ENCODE measurements around the gene PCDHGA1.
"Not testable (repeated sequence)": the region's sequence is repeated elsewhere in the genome, so short reads cannot be mapped to it uniquely, and the experiment has no call there.

Gene PCDHGA1

DNA sequence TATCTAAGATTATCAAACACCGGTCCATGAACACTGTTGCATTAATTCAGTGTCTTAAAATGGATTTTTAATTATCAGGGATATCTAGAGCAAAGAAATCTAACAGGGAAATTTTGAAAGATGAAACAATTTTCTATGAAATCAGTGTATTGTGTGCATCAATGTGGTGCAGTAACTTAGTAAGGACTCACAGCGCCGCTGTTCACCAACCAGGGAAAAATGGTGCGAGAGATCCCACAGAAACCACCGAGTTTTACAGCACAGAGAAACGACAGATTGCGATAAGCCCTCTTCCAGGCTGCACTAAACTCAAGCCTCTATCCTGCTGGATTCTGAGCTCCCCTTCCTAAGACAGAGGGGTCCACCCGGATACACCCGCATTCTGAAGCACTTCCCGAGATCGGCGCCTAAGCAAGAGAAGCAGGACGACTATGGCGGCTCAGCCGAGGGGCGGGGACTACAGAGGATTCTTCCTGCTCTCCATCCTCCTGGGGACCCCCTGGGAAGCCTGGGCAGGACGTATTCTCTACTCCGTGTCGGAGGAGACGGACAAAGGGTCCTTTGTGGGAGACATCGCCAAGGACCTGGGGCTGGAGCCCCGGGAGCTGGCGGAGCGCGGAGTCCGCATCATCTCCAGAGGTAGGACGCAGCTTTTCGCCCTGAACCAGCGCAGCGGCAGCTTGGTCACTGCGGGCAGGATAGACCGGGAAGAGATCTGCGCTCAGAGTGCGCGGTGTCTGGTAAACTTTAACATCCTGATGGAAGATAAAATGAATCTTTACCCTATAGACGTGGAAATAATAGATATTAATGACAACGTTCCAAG, 52.4 kb downstream of the PCDHGA1 start, which contains the start of gene PCDHGA7:
TSS of gene PCDHGA7 (plus strand) at position 274 of the 826 bp plus-strand sequence. CDS start at position 432, 158 bp downstream.
- DNase-seq (ENCODE audit: low read depth in 4 of 4, low spot score in 1 of 4): no peak

DNA sequence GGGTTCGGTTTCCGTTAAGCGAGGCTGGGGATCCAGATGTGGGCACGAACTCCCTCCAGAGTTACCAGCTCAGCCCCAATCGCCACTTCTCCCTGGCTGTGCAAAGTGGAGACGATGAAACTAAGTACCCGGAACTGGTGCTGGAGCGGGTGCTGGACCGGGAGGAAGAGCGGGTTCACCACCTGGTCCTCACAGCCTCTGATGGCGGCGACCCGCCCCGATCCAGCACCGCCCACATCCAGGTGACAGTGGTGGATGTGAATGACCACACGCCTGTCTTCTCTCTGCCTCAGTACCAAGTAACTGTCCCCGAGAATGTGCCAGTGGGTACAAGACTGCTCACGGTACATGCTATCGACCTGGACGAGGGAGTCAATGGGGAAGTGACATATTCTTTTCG, 53.0 kb downstream of the PCDHGA1 start:
- no peak for DNase-seq (ENCODE audit: low read depth in 4 of 4, low spot score in 1 of 4)

DNA sequence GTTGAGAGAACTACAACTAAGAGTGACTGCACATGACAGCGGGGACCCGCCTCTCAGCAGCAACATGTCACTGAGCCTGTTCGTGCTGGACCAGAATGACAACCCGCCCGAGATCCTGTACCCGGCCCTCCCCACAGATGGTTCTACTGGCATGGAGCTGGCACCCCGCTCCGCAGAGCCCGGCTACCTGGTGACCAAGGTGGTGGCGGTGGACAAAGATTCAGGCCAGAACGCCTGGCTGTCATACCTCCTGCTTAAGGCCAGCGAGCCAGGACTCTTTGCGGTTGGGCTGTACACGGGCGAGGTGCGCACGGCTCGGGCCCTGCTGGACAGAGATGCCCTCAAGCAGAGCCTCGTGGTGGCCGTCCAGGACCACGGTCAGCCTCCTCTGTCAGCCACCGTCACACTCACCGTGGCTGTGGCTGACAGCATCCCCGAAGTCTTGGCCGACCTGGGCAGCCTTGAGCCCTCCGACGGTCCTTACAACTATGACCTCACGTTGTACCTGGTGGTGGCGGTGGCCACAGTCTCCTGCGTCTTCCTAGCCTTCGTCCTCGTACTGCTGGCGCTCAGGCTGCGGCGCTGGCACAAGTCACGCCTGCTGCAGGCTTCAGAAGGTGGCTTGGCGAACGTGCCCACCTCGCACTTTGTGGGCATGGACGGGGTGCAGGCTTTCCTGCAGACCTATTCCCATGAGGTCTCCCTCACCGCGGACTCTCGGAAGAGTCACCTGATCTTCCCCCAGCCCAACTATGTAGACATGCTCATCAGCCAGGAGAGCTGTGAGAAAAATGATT, 54.4 kb downstream of the PCDHGA1 start:
- no peak for DNase-seq (ENCODE audit: low read depth in 4 of 4, low spot score in 1 of 4)

DNA sequence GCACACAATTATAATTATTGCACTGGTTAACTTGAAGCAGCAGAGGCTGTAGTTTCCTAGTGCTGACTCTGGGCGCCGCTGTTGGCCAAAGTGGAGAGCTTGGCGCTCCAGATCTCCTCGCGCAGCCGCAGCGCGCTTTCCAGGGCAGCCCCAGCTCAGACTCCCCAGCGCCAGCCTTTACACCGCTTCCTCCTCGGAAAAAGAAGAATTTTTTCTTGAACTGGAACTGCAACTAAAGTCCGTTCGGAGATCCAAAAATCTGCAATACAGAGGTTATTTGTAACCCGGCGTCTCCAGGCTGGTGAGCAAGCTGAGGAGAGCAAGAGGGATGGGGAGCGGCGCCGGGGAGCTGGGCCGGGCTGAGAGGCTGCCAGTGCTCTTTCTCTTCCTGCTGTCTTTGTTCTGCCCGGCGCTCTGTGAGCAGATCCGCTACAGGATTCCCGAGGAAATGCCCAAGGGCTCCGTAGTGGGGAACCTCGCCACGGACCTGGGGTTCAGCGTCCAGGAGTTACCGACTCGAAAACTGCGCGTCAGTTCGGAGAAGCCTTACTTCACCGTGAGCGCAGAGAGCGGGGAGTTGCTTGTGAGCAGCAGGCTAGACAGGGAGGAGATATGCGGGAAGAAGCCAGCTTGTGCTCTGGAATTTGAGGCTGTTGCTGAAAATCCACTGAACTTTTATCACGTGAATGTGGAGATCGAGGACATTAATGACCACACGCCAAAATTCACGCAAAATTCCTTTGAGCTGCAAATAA, 57.4 kb downstream of the PCDHGA1 start, which contains the start of gene PCDHGB4:
TSS of gene PCDHGB4 (plus strand) at position 142 of the 755 bp plus-strand sequence. CDS start at position 329, 187 bp downstream.
- not testable (repeated sequence) for DNase-seq (ENCODE audit: low read depth in 4 of 4, low spot score in 1 of 4)

DNA sequence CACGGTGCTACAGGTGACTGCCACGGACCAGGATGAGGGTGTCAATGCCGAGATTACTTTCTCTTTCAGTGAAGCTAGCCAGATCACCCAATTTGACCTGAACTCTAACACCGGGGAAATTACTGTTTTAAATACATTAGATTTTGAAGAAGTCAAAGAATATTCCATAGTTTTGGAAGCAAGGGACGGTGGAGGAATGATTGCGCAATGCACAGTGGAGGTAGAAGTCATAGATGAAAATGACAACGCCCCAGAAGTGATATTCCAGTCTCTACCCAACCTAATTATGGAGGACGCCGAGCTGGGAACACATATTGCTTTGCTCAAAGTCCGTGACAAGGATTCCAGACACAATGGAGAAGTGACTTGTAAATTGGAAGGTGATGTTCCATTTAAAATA, 58.3 kb downstream of the PCDHGA1 start:
- no peak for DNase-seq (ENCODE audit: low read depth in 4 of 4, low spot score in 1 of 4)

DNA sequence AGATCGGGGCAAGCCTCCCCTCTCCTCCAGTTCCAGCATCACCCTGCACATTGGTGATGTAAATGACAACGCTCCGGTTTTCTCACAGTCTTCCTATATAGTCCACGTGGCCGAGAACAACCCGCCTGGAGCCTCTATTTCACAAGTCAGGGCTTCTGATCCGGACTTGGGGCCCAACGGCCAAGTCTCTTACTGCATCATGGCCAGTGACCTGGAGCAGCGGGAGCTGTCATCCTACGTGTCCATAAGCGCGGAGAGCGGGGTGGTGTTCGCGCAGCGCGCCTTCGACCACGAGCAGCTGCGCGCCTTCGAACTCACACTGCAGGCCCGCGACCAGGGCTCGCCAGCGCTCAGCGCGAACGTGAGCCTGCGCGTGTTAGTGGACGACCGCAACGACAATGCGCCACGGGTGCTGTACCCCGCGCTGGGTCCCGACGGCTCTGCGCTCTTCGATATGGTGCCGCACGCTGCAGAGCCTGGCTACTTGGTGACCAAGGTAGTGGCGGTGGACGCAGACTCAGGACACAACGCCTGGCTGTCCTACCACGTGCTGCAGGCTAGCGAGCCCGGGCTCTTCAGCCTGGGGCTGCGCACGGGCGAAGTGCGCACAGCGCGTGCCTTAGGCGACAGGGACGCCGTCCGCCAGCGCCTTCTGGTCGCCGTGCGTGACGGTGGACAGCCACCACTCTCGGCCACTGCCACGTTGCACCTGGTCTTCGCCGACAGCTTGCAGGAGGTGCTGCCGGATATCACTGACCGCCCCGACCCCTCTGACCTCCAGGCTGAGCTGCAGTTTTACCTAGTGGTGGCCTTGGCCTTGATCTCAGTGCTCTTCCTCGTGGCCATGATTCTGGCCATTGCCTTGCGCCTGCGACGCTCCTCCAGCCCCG, 59.1 kb downstream of the PCDHGA1 start:
- no peak for DNase-seq (ENCODE audit: low read depth in 4 of 4, low spot score in 1 of 4)

DNA sequence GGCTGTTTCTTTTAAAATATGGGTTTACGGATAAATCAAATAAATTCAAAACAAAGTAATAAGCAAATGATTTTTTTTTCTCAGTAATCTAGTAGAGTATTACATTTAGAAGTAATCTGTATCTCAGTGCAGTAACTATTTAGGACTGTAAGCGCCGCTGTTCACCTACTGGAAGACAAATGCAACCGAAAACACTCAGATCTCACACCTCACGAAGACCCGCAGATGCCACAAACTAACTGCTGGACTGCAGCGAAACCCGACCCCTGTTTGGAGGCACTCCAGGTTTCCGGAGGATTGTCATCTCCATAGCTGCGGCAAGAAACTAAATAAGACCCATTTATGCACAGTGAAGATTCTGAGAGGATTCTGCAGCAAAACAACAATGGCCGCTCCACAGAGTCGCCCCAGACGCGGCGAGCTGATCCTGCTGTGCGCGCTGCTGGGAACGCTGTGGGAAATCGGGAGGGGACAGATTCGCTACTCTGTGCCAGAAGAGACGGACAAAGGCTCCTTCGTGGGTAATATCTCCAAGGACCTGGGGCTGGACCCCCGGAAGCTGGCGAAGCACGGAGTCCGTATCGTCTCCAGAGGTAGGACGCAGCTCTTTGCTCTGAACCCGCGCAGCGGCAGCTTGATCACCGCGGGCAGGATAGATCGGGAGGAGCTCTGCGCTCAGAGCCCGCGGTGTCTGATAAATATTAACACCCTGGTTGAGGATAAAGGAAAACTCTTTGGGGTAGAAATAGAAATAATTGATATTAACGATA, 62.3 kb downstream of the PCDHGA1 start, which contains the start of gene PCDHGA8:
TSS of gene PCDHGA8 (plus strand) at position 205 of the 770 bp plus-strand sequence. CDS start at position 386, 181 bp downstream.
- no peak for DNase-seq (ENCODE audit: low read depth in 4 of 4, low spot score in 1 of 4)

DNA sequence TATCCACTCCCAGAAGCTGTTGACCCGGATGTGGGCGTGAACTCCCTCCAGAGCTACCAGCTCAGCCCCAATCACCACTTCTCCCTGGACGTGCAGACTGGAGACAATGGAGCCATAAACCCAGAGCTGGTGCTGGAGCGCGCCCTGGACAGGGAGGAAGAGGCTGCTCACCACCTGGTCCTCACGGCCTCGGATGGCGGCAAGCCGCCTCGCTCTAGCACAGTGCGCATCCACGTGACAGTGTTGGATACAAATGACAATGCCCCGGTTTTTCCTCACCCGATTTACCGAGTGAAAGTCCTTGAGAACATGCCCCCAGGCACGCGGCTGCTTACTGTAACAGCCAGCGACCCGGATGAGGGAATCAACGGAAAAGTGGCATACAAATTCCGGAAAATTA, 63.0 kb downstream of the PCDHGA1 start:
- no peak for DNase-seq (ENCODE audit: low read depth in 4 of 4, low spot score in 1 of 4)

DNA sequence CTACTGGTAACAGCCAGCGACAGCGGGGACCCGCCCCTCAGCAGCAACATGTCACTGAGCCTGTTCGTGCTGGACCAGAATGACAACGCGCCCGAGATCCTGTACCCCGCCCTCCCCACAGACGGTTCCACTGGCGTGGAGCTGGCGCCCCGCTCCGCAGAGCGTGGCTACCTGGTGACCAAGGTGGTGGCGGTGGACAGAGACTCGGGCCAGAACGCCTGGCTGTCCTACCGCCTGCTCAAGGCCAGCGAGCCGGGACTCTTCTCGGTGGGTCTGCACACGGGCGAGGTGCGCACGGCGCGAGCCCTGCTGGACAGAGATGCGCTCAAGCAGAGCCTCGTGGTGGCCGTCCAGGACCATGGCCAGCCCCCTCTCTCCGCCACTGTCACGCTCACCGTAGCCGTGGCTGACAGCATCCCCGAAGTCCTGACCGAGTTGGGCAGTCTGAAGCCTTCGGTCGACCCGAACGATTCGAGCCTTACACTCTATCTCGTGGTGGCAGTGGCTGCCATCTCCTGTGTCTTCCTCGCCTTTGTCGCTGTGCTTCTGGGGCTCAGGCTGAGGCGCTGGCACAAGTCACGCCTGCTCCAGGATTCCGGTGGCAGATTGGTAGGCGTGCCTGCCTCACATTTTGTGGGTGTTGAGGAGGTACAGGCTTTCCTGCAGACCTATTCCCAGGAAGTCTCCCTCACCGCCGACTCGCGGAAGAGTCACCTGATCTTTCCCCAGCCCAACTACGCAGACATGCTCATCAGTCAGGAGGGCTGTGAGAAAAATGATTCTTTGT, 64.3 kb downstream of the PCDHGA1 start:
- not testable (repeated sequence) for DNase-seq (ENCODE audit: low read depth in 4 of 4, low spot score in 1 of 4)

DNA sequence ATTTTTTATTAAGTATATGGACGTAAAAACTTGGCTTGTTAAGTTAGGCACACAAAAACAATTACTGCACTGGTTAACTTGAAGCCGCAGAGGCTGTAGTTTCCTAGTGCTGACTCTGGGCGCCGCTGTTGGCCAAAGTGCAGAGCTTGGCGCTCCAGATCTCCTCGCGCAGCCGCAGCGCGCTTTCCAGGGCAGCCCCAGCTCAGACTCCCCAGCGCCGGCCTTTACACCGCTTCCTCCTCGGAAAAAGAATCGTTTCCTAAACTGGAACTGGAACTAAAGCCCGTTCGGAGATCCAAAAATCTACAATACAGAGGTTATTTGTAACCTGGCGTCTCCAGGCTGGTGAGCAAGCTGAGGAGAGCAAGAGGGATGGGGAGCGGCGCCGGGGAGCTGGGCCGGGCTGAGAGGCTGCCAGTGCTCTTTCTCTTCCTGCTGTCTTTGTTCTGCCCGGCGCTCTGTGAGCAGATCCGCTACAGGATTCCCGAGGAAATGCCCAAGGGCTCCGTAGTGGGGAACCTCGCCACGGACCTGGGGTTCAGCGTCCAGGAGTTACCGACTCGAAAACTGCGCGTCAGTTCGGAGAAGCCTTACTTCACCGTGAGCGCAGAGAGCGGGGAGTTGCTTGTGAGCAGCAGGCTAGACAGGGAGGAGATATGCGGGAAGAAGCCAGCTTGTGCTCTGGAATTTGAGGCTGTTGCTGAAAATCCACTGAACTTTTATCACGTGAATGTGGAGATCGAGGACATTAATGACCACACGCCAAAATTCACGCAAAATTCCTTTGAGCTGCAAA, 67.6 kb downstream of the PCDHGA1 start, which contains the start of gene PCDHGB5:
TSS of gene PCDHGB5 (plus strand) at position 192 of the 796 bp plus-strand sequence. CDS start at position 373, 181 bp downstream.
- peak in 1 of 4 experiments; percentile 32 for DNase-seq (ENCODE audit: low read depth in 4 of 4, low spot score in 1 of 4)

DNA sequence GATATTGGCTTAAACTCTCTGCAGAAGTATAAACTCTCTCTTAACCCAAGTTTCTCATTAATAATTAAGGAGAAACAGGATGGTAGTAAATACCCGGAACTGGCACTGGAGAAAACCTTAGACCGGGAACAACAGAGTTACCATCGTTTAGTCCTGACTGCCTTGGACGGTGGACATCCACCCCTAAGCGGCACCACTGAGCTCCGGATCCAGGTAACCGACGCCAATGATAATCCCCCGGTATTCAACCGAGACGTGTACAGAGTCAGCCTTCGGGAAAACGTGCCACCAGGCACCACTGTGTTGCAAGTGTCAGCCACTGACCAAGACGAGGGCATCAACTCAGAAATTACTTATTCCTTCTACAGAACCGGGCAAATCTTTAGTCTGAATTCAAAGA, 68.3 kb downstream of the PCDHGA1 start:
- no peak for DNase-seq (ENCODE audit: low read depth in 4 of 4, low spot score in 1 of 4)

DNA sequence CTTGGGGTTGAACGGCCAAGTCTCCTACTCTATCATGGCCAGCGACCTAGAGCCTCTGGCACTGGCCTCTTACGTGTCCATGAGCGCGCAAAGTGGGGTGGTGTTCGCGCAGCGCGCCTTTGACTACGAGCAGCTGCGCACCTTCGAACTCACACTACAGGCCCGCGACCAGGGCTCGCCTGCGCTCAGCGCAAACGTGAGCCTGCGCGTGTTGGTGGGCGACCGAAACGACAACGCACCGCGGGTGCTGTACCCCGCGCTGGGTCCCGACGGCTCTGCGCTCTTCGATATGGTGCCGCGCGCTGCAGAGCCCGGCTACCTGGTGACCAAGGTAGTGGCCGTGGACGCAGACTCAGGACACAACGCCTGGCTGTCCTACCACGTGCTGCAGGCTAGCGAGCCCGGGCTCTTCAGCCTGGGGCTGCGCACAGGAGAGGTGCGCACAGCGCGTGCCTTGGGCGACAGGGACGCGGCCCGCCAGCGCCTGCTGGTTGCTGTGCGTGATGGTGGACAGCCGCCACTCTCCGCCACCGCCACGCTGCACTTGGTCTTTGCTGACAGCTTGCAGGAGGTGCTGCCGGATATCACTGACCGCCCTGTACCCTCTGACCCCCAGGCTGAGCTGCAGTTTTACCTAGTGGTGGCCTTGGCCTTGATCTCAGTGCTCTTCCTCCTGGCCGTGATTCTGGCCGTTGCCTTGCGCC, 69.4 kb downstream of the PCDHGA1 start:
- DNase-seq (ENCODE audit: low read depth in 4 of 4, low spot score in 1 of 4): no peak

DNA sequence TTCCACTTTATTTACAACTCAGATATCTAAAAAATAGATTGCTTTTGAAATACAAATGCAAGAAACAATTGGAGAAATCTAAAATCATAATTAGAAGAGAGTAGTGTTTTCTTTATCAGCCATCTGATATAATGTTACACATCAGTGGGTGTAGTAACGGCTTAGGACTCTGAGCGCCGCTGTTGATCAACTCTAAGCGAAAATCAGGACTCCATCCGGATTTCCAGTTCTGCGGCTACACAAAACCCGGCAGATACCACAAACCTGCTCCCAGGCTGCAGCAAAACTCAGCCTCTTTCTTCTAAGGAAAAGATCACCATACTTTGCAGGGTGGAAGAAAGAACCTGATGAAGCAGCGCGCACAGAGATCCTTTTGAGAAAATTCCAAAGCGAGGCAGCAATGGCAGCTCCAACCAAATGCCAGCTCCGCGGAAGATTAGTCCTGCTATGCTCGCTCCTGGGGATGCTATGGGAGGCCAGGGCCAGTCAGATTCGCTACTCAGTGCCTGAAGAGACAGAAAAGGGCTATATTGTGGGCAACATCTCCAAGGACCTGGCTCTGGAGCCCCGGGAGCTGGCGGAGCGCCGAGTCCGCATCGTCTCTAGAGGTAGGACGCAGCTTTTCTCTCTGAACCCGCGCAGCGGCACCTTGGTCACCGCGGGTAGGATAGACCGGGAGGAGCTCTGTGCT, 72.4 kb downstream of the PCDHGA1 start, which contains the start of gene PCDHGA9:
TSS of gene PCDHGA9 (plus strand) at position 226 of the 691 bp plus-strand sequence. CDS start at position 401, 175 bp downstream.
- peak in 1 of 4 experiments; percentile 11 for DNase-seq (ENCODE audit: low read depth in 4 of 4, low spot score in 1 of 4)

DNA sequence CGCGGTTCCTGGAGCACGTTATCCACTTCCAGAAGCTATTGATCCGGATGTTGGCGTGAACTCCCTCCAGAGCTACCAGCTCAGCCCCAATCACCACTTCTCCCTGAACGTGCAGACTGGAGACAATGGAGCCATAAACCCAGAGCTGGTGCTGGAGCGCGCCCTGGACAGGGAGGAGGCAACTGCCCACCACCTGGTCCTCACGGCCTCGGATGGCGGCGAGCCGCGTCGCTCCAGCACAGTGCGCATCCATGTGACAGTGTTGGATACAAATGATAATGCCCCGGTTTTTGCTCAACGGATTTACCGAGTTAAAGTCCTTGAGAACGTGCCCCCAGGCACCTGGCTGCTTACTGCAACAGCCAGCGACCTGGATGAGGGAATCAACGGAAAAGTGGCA, 73.1 kb downstream of the PCDHGA1 start:
- no peak for DNase-seq (ENCODE audit: low read depth in 4 of 4, low spot score in 1 of 4)

DNA sequence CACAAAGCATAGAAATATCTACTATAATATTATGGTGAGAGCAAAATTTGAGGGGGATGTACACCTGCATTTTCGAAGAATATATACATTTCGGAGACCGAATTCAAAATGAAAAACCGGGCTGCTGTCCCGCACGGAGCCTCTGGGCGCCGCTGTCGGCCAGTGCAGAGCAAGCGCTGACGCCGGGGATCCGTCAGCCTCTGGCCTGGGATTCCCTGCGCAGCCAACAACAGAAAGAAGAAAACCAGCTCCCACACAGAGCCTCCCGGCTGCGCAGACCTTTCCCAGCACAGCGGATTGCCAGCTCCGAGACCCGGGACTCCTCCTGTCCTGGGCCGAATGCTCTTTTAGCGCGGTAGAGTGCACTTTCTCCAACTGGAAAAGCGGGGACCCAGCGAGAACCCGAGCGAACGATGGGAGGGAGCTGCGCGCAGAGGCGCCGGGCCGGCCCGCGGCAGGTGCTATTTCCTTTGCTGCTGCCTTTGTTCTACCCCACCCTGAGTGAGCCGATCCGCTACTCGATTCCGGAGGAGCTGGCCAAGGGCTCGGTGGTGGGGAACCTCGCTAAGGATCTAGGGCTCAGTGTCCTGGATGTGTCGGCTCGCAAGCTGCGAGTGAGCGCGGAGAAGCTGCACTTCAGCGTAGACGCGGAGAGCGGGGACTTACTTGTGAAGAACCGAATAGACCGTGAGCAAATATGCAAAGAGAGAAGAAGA, 77.6 kb downstream of the PCDHGA1 start, which contains the start of gene PCDHGB6:
TSS of gene PCDHGB6 (plus strand) at position 232 of the 716 bp plus-strand sequence. CDS start at position 414, 182 bp downstream.
- DNase-seq (ENCODE audit: low read depth in 4 of 4, low spot score in 1 of 4): not testable (repeated sequence)
